Stimulated activated CD4-positive, alpha-beta T cell treated with anti-CD3 and anti-CD28 coated beads, Interleukin-12 subunit alpha, Interleukin-12 subunit beta, amount 100 ng/mL, for 48 hours (primary cell): ENCODE results near the gene SIK1.
"Not testable (repeated sequence)": the region's sequence is repeated elsewhere in the genome, so short reads cannot be mapped to it uniquely, and the experiment has no call there.

Source experiments
- DNase-seq, 3 donors: peaks; one replicate each; pipeline ENCODE4 v3.0.0-alpha.2; 2020; ENCODE audit warnings: low read depth in 2 of 3, low spot score in 1 of 3

Gene SIK1

DNA sequence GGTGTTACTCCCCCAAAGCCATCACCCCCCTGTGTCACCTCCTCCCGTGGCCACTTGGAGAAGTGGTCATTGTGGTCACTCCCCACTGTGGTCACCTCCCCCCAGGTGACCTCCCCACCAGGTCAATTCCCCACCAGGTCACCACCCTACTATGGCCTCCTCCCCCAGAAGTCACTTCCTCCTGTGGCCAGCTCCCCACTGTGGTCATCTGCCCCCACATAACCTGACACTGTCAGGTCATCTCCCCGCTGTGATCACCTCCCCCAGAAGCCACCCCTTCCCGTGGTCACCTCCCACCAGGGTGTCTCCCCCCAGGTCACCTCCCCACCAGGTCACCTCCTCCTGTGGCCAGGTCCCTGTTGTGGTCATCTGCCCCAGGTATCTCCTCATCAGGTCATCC is 28.9 kb downstream of the SIK1 start:
- not testable (repeated sequence) for DNase-seq

DNA sequence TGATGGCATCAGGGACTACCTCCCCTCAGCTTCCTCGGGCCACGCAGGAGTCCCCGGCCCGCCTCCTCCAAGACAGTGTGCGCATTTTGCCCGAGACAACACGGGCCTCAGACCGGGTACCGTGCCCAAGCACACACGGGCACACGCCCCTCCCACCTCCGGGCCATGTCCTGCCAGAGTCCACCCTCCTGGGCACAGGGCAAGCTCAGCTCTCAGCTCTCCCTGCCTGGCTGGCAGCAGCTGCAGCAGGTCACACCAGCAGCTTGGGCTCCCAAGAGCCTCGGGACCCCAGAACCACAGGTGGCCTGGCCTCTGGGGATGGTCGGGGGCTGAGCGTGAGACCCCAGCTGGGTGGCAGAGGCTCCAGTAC is 29.5 kb downstream of the SIK1 start:
- not testable (repeated sequence) for DNase-seq

DNA sequence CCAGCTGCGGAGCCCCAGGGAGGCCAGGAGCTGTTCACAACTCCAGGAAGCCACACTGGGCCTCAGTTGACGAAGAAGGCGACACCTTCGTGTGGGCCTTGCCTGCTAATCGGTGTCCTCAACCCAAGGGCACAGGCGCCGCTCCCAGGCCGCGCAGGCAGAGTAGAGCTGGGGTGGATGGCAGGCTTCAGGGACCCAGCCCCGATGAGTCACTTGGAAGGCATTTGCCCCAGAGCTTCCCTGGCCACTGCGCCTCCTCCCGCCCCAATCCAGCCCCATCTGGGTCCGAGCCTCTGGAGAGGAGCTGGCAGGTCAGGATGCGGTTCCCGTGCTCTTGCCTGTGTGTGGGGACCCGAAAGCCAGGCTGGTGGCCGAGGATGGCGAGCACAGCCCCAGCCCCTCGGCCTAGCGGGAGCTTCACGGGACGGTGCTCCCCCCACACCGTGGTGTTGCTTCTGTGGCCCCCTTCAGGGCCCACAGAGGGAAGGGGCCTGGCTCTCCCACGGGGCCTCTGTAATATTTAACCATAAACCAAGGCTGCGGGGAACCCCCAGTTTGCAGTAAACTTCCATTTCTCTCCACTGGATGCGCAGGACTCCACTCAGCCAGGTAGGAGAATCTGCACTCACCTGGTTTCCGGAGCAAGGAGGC is 30.0 kb downstream of the SIK1 start:
- not testable (repeated sequence) for DNase-seq

DNA sequence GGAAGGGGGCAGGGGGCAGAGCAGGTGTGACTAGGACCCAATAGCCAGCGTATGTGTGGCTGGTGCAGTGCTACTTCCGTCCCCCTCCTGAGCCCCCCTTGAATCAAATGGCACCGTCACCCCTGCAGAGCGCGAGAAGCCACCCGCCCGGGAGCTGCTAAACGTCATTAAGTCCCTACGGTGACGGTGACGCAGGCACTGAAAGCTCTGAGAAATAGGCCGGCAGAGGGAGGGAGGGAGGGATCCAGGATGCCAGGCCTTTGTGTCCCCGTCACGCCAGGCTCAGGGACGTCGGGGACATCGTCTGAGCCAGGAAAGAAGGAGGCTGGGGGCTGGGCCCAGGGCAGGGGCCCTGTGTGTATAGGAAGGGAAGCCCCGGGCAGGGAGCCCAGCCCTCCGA is 43.6 kb downstream of the SIK1 start:
- DNase-seq: not testable (repeated sequence)

DNA sequence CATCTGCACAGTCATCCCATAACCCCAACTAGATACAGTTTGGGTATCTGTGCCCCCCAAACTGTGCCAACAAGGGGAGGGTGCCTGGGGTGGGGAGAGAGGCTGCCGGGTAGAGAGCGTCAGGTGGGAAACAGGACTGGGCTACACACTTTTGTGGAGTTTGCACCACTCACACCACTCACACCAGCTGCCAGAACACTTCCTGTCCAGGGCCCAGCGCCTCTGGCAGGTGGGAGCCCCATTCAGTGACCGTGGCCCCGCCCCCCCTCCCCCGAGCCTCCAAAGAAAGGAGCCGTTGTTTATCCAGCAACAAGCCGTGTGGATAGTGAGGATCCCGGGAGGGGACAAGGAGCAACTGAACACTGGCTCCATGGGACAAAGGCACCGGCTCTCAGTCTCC is 44.0 kb downstream of the SIK1 start:
- DNase-seq: not testable (repeated sequence)

DNA sequence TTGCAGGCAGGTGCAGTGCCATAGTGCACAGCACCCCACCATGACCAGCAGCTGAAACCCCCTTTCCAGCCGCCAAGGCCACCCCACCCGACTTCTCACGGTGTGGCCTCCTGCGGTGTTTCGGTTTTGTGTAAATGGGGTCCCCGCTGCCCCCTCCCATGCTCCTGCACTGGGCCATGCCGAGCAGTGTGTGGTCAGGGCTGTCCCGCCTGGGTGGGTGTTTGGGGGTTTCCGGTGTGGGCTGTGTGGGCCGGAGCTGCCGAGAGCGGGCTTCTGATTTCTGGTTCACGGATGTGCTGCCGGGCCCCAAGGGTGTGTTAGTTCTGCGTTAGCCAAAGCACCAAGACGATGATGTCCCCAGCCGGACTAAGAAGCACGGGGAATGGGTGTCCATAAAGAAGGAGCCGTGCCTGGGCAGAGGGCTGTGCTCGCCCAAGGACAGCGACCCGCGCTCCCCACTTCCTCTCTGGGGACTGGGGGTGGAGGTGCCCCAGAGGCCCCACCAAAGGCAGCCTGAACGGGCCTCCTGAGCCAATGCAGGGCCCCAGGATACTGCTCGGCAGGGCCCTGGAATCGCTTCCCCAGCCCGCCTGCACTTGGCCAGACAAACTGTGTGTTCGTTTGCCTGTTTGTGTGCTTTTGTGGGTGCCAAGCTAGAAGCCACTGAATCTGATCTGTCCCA is 45.9 kb downstream of the SIK1 start:
- not testable (repeated sequence) for DNase-seq

DNA sequence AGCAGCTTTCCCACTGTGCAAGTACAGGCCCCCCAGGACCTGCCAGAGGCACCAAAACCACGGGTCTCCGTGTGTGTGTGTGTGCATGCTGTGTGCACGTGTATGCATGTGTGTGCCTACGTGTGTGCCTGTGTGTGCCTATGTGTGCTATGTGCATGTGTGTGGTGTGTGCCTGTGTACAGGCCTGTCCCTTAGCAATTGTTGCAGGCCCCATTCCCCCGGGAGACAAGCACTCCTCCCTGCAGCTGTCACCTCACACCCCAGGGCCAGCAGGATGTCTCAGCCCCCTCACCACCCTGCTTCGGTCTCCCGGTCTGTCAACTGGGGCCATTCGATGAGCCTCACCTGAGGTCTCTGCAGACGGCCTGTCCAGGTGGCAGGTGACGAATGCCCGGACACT is 46.6 kb downstream of the SIK1 start:
- not testable (repeated sequence) for DNase-seq

DNA sequence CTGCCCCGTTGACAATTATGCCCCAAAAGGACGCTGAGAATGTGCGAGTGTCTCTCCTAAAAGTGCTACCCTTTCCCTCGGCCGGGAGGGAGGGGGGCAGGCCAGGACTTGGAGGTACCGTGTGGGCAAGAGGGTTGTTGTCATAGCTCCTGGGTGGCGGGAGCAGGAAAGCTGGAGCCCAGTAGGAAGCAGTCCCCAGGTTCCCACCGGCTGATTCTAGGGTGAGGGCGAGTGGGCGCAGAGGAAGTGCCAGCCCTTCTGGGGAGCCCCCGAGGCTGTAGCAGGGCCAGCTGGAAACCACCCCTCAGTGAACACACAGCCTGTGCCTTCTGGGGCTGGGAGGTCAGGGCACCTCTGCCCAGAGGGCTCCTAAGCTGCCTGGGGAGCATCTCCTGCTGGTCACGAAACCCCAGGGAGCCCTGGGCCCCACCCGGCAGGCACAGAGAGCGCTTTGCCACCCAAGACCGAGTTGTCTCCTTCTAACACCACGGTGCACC is 47.3 kb downstream of the SIK1 start:
- DNase-seq: not testable (repeated sequence)

DNA sequence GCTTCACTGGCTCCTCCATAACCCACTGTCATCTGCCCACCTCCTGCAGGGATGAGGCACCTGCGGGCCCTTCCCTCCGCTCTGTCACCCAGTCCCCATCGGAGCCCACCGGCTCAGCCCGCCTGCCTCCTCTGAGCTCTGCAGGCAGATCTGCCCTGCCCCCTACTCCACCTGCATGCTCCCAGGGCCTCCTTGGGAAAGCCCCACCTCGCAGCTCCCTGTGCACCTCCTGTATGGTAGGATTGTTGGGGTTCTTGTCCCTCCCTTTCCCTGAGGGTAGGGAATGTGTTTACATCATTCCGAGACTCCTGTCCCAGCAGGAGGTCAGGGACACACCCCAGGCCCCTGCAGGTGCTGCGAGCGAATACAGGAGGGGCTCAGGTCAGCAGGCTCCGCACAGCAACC is 50.5 kb downstream of the SIK1 start:
- DNase-seq: no peak

DNA sequence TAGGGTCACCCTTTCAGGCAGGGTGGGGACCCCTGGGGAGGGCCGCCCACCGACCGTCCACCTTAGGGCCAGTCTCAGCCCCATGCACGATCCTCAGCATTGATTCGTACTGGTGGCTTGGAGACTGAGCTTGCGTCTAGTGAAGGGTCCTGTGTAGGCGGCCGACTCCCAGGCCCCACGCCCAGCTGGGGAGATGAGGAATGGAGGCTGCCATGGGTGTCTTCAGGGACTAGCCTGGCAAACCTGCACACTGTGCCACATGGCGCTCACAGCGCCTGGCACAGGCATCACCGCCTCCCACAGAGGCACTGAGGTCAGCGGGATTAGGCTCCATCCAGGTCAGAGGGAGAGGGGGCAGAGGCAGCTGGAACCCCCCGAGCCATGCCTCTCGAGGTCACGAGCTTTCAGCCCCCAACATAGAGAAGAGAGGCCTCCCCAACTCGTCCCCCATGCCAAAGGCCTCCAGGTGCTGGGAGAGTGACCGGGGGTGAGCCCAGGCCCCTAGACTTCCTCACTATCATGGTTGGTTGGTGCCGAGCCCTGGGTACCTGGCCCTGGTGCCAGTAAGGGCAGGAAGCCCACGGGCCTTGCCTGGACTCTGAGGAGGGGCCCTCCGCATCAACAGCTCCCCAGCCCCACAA is 51.0 kb downstream of the SIK1 start:
- DNase-seq: no peak

DNA sequence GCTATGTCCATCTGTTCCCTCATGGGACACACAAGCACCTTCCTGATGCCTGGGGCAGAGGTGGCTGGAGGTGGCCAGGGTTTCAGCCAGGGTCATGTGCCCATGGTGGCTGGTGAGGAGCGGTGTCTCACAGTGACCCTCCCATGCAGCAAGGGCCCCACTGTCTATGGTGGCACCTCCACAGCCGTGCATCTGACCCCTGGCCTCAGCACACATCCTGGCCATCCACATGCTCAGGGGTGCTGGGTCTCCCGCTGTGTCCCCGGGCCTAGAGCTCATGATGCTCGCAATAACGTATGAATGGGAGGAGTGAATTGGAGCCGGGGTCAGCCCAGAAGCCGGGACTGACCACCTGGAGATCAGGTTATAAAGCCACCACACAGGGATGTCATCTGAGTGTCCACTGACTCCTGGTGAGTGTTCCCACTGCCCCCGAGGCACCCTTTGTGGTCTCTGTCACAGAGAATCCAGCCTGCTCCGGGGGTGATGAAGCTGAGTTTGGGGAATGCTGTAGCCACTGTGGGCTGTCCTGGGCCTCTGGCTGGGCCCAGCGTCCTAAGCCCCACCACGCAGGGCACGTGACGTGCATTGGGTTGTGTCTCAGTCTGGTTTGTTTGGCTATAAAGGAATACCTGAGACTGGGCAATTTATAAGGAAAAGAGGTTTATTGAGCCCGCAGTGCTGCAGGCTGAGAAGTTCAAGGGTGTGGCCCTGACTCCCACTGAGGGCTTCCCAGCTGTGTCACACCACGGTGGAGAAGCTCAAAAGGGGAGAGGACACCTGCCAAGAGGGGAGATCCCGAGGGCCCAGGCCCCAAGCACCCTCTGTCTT is 51.7 kb downstream of the SIK1 start:
- no peak for DNase-seq

DNA sequence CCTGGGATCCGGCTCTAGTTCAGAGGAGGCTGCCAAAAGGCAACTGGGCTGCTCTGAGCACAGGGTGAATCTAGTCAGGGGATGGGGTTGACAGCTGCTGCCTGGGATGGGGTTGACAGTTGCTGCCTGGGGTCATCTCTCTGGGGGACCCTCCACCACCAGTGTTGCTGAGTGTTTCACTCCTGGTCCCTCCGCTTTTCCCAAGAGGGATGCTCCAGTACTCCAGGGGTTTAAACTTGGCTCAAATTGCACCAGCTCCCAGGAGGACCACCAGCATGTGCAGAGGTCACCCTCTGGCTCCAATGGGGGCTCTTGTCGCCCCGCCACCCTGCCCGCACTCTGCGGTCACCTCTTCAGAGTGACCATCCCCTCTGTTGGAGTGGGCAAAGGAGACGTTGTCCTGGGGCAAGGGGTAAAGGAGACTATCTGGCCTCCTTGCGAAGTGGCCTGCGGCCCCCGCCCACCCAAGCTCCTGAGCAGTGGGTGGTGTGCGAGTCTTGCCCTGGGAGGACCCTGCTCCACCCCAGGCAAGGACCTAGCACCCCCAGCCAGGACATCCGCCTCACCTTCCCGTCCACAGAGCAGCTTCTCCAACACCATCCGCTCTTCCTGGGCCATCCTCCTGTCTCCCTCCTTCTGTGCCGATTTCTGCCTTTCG is 52.6 kb downstream of the SIK1 start:
- no peak for DNase-seq

DNA sequence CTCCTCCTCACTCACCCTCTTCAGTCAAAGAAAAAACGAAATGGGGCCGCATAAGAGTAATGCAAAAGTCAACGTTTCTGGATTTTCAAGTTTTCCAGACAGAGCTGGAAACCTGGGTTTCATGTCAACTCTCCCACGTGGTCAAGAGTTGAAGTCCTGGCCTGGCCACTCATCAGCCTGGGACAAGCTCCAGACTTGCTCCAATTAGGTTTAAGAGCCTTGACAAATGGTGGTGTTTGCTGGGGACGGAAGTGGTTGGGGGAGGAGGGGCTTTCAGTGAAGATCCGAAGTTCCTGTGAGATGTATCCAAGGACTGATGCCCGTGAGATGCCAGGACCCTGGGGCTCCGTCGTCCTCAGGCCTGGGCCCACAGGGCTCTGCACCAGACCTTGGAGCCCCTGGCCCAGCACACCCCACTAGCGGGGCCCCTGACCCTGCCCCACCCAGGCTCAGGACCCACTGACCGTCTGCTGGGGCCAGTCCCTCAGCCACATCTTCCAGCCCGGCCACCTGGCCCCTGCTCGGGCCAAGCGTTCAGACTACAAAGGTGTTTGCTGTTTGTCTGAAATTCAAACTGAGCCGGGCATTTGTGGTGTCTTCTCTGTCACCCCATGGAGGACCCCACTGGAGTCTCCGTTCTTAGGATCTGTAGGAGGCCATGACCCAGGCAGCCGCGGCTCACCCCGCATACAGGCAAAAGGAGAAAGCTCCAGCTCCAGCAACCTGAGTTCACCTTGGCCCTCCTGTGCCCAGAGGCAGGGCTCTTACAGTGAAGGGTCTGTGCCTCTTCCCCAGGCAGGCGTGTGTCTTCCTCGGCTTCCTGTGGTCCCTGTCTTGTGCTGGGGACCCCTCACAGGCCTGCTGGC is 53.3 kb downstream of the SIK1 start:
- DNase-seq: no peak

DNA sequence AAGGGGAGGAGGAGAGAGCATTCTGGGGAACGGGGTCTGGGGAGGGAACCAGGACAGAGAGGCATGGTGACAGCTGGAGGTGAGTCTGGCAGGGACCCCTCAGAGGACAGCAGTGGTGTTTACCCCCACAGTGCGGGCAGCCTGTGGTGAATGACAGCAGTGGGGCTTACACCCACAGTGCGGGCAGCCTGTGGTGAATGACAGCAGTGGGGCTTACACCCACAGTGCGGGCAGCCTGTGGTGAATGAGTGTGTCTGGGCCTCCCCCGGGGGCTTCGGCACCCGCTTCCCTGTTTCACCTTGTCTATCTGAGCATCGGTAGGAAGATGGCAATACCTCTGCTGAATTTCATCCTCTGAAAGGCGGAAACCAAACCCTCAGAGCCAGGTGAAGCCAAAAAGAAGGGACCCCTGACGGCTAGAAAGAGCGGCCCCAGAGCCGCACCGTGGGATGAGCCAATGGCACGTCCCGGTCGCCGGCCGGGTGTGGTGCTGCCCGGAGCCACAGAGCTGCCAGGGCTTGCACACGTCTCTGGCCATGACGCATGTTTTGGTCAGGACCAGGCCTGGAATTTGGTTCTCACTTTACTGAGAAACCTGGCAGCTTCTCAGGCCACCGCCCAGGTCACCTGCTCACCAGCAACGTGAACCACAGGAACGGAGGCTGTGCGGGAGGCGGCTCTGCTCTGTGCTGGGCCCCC is 54.1 kb downstream of the SIK1 start:
- no peak for DNase-seq

DNA sequence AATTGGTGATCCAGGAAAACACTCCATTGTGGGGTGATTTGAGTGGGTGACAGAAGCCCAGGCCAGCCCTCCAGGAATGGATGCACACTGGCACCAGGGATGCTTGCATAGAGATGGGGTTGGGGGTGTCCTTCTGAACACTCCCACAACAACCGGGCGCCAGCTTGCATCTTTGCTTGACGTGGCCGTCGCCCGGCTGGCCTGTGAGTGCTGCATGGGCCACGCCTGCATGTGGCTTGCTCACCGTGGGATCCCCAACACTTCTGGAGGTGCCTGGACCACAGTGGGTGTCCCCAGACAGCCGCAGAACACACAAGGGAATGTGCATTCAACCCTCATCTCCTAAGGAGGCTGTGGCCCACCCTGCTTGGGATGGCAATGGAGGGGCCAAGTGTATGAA is 55.1 kb downstream of the SIK1 start:
- no peak for DNase-seq

DNA sequence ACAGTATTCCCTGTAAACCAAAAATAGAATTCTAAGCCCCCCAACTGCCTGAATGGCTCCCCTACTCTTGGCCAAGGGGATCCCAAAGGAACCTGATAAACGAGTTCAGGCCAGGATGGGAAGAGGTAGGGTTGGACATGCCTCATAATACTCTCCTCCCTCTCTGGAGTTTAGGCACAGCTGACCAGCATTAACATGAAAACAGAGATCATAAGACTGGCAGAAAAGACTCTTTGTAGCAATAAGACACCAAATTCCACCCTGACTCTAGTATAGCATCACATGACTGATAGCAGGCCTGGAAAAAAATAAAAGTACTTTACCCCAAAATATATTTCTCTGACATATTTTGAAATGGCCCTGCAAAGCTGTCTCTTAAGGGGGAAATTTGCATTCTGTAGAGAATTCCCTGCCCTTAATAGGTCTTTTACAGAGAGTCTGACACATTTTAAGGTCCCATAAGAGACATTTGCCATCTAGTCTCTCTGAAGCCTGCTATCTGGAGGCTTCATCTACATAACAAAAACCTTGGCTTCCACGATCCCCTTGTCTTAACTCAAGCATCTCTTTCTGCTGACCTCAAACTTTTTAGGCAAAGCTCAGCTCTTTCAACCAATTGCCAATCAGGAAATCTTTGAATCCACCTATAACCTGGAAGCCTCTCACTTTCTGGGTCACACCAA is 55.9 kb downstream of the SIK1 start:
- DNase-seq: no peak

DNA sequence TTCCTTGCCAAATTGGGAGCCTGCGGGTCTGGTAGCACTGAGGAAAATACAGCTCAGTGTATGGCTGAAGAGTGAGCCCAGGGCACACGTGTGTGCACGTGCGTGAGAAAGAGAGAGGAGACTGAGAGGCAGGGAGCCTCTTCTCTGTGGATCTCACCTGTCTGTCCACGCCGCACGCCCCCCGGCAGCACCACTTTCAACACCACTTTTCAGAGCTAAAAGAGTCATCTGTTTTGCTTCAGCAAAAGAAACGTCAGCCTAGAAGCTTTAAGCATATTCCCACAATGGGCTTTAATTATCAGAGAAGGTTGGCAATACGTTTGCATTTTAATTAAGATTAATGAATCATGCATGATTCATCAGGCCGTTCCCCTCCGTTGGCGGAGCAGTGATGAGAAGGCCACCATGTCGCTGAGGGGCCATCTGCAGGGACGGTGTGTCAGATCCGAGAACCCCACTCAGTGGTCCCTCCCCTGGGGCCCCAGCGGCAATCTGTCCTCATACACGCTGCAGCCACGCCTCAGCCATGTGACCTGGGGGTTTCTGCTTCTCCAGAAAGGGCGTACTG is 56.8 kb downstream of the SIK1 start:
- DNase-seq: no peak

DNA sequence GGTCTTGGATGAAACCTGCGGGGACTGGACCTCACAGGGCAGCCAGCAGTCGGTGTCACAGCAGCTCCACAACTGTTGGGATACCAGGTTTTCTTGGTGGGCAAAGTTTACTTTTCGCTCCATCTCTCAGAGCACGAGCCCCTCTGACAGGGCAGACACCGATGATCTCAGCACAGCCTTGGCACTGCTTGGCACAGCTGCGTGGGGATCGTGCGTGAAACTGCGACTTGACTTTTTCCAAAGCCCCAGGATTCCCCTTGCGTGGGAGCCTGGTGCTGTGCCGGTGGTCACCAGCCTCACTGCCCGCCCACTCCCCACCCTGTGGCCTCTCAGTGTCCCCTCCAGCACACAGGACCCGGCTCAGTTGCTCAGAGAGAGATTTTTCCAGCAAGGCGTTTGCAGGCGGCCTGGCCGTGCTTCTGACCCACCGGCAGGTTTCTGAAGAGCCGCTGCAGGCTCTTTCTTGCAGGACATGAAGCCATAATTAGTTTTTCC is 57.3 kb downstream of the SIK1 start:
- no peak for DNase-seq
